GM12891 (cell line): Measurements from ENCODE around the gene THUMPD2.
A peak's percentile ranks its signal among the peaks of the same experiment; 100 is the strongest.

Source experiments
- DNase-seq: peaks from one replicate; pipeline ENCODE4 v3.0.0; 2011; ENCODE audit warnings: low spot score; ENCODE audit not compliant: insufficient read length
- FAIRE-seq: peaks from 2 replicates; lab custom pipeline; 2011; peaks lifted over from hg19 to GRCh38; lab: Jason Lieb, UNC
- PAX5 ChIP-seq: IDR thresholded peaks from 2 replicates; pipeline ENCODE4 v1.6.1; 2011; ENCODE audit warnings: low read length, moderate library complexity, mild to moderate bottlenecking; ENCODE audit not compliant: insufficient read depth, severe bottlenecking
- POLR2A ChIP-seq: IDR thresholded peaks from 2 replicates; pipeline ENCODE4 v1.6.1; 2011; ENCODE audit warnings: low read depth, low read length, control low read depth
- POLR2AphosphoS5 ChIP-seq: IDR thresholded peaks from 2 replicates; pipeline ENCODE4 v1.6.1; 2011; ENCODE audit warnings: low read depth, low read length, control low read depth
- POU2F2 ChIP-seq: IDR thresholded peaks from 2 replicates; pipeline ENCODE4 v1.6.1; 2011; ENCODE audit warnings: low read depth, mild to moderate bottlenecking, control low read depth, low read length, moderate library complexity
- SPI1 ChIP-seq: IDR thresholded peaks from 2 replicates; pipeline ENCODE4 v1.6.1; 2011; ENCODE audit warnings: low read depth, low read length, control low read depth
- TAF1 ChIP-seq: IDR thresholded peaks from 2 replicates; pipeline ENCODE4 v1.6.1; 2011; ENCODE audit warnings: low read depth, low read length, control low read depth

THUMPD2 gene

DNA sequence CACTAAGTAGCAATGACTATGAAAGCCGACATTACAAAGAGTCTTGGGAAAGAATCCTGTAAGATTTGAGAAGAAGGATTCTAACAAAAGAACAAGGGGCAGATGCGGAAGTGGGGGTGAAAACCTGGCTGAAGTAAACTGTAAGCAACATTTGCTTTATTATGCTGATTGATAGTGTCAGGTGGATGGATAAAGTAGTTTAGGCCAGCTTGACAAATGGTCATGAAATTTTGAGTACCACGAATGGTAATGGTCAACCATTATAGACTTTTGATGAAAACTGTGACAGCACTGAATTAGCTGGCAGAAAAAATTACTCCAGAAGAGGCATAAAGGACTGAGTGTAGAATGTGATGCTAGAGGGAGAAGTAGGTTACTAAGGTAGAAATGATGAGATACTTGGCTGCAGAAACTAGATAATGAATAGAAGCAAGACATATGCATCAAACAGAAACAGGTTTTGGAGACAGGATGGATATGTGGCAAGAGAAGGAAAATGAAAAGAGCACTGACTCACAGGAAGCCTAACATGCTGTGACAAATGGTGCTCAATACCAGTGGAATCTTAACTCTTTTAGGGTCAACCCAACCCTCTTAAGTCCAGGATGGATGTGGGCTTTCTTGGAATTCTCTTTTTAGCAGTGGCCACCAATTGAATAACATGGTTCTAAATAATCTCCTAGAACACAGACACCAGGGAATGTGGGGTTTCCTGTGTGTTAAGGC, 6.8 kb downstream of the THUMPD2 start:
- FAIRE-seq (peak; percentile 64), DNase-seq (no peak)
- TF ChIP-seq POLR2A (no peak), TAF1 (no peak), PAX5 (no peak), POU2F2 (no peak), SPI1 (no peak), POLR2AphosphoS5 (no peak)

DNA sequence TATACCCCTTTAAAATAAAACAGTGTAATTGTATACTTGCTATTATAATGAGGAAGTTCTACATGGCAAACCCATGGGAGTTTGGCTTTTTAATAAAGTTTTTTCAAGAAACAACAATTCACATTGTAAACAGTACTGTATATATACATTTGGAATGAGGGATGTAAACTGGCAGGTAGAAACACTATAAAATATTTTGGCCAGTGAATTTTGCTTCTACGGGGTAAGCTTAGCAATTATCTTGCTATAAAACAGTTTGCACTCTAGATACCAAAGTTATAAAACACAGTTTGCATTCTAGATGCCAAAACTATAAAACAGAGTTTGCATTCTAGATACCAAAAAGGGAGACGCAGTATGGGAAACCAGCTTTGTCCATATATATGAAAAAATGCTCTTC, 16.6 kb downstream of the THUMPD2 start:
- FAIRE-seq (no peak), DNase-seq (no peak)
- TF ChIP-seq POLR2A = no peak
- TF ChIP-seq POLR2AphosphoS5 = no peak
- TF ChIP-seq SPI1 = no peak
- TF ChIP-seq PAX5 = no peak
- no peak for TF ChIP-seq POU2F2
- no peak for TF ChIP-seq TAF1

DNA sequence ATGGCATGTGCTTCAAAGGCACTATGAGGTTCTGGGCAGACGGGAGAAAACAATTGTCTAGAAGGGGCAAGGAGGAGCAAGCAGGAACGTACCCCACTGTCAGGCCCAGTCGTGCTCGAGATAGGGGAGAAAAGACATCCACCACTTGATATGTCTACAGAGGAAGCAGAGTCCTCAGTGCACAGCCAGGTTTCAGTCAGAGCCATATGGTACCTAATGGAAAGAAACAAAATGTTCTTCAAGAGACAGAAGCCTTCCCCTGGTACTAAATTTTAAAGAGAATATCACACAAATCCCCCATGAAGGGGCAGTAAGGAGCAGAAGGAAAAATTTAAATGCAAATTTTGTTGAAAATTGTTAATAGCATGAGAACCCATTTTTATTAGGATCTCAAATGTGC, 21.9 kb downstream of the THUMPD2 start:
- DNase-seq (no peak), FAIRE-seq (peak; percentile 16)

DNA sequence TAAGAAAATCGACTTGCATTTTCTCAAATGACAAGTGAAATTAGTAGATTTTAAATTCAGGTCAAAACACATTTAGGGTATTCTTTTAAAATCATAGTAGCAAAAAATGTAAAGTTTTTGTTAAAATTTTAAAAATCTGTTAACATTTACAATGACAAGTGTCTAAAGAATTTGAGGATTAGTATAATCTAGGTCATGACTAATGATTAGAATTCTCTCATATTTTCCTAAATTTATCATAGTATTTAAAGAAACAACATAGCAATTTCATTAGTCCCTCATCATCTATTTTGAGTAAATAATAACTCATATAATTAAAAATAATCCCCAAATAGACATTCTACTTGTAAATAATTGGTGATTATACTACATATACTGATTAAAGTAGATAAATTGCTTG, 23.6 kb downstream of the THUMPD2 start:
- DNase-seq (no peak), FAIRE-seq (no peak)
- TF ChIP-seq POLR2A = no peak

More for the DNA sequence above, 21.9 kb downstream of the THUMPD2 start:
- TF ChIP-seq SPI1 (no peak), POLR2AphosphoS5 (no peak), POU2F2 (no peak), TAF1 (no peak), POLR2A (no peak), PAX5 (no peak)

DNA sequence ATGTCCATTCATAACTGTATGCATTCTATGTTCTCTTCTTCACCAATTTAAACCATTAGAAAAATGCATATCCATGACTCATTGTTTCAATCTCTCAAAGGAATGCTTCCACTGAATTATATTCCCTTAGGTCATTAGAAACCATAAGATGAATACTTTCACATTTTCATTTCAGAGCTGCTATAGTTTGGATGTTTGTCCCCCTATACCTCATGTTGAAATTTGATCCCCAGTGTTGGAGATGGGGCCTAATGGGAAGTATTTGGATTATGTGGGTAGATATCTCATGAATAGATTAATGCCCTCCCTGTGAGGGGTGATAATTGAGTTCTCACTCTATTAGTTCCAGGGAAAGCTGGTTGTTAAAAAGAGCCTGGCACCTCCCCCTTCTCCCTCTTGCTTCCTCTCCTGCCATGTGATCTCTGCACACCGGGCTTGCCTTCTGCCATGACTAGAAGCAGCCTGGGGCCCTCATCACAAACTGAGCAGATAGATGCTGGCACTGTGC, 35.7 kb downstream of the THUMPD2 start:
- DNase-seq (no peak), FAIRE-seq (no peak)
- TF ChIP-seq POLR2A (no peak), PAX5 (no peak), POLR2AphosphoS5 (no peak), TAF1 (no peak), SPI1 (no peak), POU2F2 (no peak)

DNA sequence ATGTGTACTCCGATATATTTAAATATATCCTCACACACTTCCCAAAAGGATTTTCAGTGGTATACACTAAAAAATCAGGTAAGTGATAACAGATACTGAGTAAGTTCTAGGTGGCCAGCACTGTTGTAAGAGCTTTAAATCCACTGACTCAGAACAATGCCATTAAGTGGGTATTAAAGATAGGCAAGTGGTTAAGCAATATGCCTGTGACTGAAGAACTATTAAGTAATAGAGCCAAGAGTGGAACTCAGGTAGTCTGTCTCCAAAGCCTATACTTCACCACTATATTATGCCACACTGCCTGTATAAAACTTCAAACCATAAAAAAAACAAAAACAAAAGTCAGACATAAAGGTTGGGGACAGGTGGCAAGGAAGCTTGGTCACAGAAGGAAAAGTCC, 37.2 kb downstream of the THUMPD2 start:
- DNase-seq (no peak), FAIRE-seq (no peak)
- TF ChIP-seq PAX5 (no peak), POLR2AphosphoS5 (no peak), TAF1 (no peak), POLR2A (no peak), SPI1 (no peak), POU2F2 (no peak)

DNA sequence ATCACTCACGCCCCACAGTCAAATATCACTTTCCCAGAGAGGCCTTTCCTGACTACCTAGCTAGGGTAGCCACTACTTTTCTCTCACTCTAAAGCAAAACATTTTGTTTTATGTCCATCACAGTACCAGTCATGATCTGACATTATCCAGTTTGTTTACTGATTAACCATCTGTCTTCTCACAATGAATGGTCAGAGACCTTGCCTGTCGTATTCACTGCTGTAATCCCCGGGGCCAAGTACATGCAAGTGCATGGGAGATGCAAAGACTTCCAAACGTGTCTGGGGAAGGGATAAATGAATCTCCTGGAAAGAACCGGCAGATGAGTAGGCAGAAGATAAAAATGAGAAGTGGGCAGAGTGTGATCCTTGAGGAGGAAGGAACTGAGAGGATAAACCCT, 39.7 kb downstream of the THUMPD2 start:
- TF ChIP-seq SPI1 = no peak
- no peak for TF ChIP-seq TAF1
- no peak for TF ChIP-seq POU2F2
- TF ChIP-seq PAX5 = no peak
- no peak for TF ChIP-seq POLR2A
- TF ChIP-seq POLR2AphosphoS5 = no peak
- DNase-seq = no peak
- FAIRE-seq = no peak

DNA sequence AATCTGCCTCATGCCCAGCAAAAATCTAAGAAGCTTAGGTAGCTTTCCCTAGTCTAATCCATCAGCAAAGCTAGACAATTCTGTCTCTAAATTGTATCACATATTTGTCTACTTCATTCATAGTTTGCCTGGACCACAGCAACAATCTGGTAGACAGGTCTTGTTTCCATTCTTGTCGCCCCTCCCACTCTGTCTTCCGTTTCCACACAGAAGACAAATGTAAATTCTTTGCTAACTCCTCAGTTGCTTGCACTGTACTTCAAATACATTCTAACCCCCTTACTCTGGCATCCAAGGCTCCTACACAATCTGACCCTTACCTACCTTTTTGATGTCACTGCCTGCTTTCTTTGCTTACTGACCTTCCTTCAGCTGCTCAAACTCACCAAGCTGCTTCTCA, 40.1 kb downstream of the THUMPD2 start:
- DNase-seq (no peak), FAIRE-seq (no peak)
- TF ChIP-seq POLR2A = no peak
- no peak for TF ChIP-seq TAF1
- TF ChIP-seq POU2F2 = no peak
- TF ChIP-seq SPI1 = no peak
- TF ChIP-seq PAX5 = no peak

DNA sequence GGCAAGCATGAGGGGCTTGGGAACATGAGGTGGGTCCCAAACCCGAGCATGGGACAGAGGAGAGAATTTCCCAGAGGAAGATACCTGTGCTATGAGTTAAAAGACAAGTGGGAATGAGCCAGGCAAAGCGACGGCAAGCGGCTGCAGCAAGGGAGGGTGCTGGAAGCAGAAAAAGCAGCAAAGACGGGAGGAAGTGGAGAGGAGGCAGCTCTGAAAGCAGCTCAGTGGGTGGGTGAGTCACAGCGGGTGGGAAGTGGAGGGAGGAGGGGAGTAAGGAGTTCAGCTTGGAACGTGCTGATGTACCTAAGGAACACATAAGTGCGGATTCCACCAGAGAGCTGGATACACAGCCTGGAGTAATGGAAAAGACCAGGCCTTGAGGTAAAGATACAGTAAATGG, 41.4 kb downstream of the THUMPD2 start:
- DNase-seq = no peak
- no peak for FAIRE-seq
- TF ChIP-seq POLR2A (no peak), POLR2AphosphoS5 (no peak), PAX5 (no peak), POU2F2 (no peak), SPI1 (no peak), TAF1 (no peak)
